MM.1S (cell line): Measurements from ENCODE around the gene CSTPP1.

Experiments used
- DNase-seq: peaks from one replicate; pipeline ENCODE4 v3.0.0-alpha.2; 2015
- H2AFZ ChIP-seq: fragments of 300-600 bp; sonication (generic); 2 replicates; pipeline ENCODE4 v1.6.0; 2016; ENCODE audit warnings: antibody characterized with exemption, low read length
- H3F3A ChIP-seq: fragments of 300-600 bp; sonication (generic); 2 replicates; pipeline ENCODE4 v1.6.1; 2016; ENCODE audit warnings: mild to moderate bottlenecking, antibody characterized with exemption, low read length, moderate library complexity, mixed read lengths; ENCODE audit not compliant: insufficient read depth
- H3K27ac ChIP-seq: fragments of 300-600 bp; sonication (generic); 2 replicates; pipeline ENCODE4 v1.5.1; 2016; ENCODE audit warnings: mild to moderate bottlenecking, low read length
- H3K27me3 ChIP-seq: fragments of 300-600 bp; sonication (generic); replicated peaks from 2 replicates; pipeline ENCODE4 v1.6.0; 2016; ENCODE audit warnings: low read length; ENCODE audit not compliant: insufficient read depth
- H3K36me3 ChIP-seq: fragments of 300-600 bp; sonication (generic); replicated peaks from 2 replicates; pipeline ENCODE4 v1.6.1; 2016; ENCODE audit warnings: mild to moderate bottlenecking, low read length, mixed read lengths; ENCODE audit not compliant: insufficient read depth
- H3K4me1 ChIP-seq: fragments of 300-600 bp; sonication (generic); 2 replicates; pipeline ENCODE4 v1.6.1; 2016; ENCODE audit warnings: low read length, mixed read lengths
- H3K4me2 ChIP-seq: fragments of 300-600 bp; sonication (generic); 2 replicates; pipeline ENCODE4 v1.6.0; 2016; ENCODE audit warnings: low read depth, low read length
- H3K4me3 ChIP-seq: fragments of 300-600 bp; sonication (generic); 2 replicates; pipeline ENCODE4 v1.5.1; 2016; ENCODE audit warnings: low read length, mixed read lengths
- H3K79me2 ChIP-seq: fragments of 300-600 bp; sonication (generic); 2 replicates; pipeline ENCODE4 v1.6.1; 2016; ENCODE audit warnings: mixed run types, low read length, mixed read lengths
- H3K9ac ChIP-seq: fragments of 300-600 bp; sonication (generic); 2 replicates; pipeline ENCODE4 v1.6.1; 2016; ENCODE audit warnings: low read length, mixed read lengths
- H3K9me2 ChIP-seq: fragments of 300-600 bp; sonication (generic); replicated peaks from 2 replicates; pipeline ENCODE4 v1.6.1; 2016; ENCODE audit warnings: mild to moderate bottlenecking, low read length, mixed read lengths; ENCODE audit not compliant: insufficient read depth
- H3K9me3 ChIP-seq: fragments of 300-600 bp; sonication (generic); replicated peaks from 2 replicates; pipeline ENCODE4 v1.6.1; 2016; ENCODE audit warnings: mild to moderate bottlenecking, low read length, mixed read lengths; ENCODE audit not compliant: insufficient read depth
- H4K20me1 ChIP-seq: fragments of 300-600 bp; sonication (generic); 2 replicates; pipeline ENCODE4 v1.6.1; 2016; ENCODE audit warnings: mild to moderate bottlenecking, low read length, moderate library complexity, mixed read lengths; ENCODE audit not compliant: insufficient read depth
- CTCF ChIP-seq: fragments of 300-600 bp; sonication (generic); IDR thresholded peaks from 2 replicates; pipeline ENCODE4 v1.5.1; 2016; ENCODE audit warnings: antibody characterized with exemption, low read length, mixed read lengths
- EZH2 ChIP-seq: fragments of 300-600 bp; sonication (generic); optimal IDR thresholded peaks from 2 replicates; pipeline ENCODE3; 2017; ENCODE audit warnings: low read depth, mild to moderate bottlenecking, antibody characterized with exemption, low read length, mixed read lengths
- EZH2phosphoT487 ChIP-seq: fragments of 300-600 bp; sonication (generic); IDR thresholded peaks from 2 replicates; pipeline ENCODE4 v1.6.1; 2018; ENCODE audit warnings: antibody characterized with exemption, low read length

The CSTPP1 gene

DNA sequence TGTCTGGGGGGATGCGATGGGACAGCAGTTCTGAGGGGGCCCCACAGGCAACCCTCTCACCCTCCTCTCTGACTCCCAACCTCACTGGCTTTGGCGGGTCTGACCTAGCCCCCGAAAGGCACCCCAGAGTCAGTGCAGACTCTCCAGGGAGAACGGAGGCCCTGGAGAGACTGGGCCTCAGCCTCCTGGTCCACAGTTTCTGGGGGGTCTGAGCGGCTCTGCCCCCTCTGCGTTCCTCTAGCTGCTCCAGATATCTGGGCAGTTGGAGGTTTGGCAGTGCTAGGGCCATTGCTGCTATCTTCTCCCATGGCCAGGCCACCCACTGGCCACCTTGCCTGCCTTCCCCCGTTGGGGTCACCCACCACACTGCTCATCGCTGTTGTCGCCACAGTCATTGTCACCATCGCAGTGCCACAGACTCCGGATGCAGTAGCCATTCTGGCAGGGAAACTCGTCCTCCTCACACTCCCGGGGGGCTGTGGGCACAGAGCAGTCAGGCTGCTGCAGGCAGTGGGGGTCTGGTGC, 37.0 kb upstream of the CSTPP1 start:
- Histone ChIP-seq H3K4me1 (no peaks in the 10 kb centered on the region), H3K36me3 (no peaks in the 10 kb centered on the region), H3K4me3 (no peak overlapping the region), H3K4me2 (no peak overlapping the region), H3K79me2 (no peaks in the 10 kb centered on the region), H3K9me2 (no peaks in the 10 kb centered on the region), H3K9me3 (no peaks in the 10 kb centered on the region), H4K20me1 (no peaks in the 10 kb centered on the region), H3F3A (no peaks in the 10 kb centered on the region), H3K27ac (no peak overlapping the region), H2AFZ (no peak overlapping the region), H3K27me3 (no peaks in the 10 kb centered on the region), H3K9ac (no peak overlapping the region)
- no peak for TF ChIP-seq EZH2
- TF ChIP-seq CTCF = no peak
- no peak for TF ChIP-seq EZH2phosphoT487
- no peak for DNase-seq

DNA sequence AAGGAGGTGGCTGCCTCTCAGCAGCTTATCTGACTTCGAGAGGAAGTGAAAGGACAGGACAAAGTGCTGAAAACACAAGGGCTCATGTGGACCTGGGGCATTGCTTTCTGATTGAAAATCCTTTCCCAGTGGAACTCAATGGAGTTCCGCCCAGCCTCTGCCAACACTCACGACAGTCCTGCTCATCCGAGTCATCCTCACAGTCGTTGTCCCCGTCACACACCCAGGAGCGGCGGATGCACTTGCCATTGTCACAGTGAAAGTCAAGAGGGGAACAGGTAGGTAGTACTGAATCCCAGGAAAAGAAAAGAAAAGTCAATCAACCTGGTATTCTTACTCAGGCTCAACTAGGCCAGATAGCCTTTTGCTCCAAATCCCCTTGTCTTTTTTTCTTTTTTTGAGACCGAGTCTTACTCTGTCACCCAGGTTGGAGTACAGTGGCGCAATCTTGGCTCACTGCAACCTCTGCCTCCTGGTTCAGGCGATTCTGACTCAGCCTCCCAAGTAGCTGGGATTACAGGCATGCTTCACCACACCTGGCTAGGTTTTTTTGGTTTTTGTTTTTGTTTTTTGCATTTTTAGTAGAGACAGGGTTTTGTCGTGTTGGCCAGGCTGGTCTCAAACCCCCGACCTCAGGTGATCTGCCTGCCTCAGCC, 36.3 kb upstream of the CSTPP1 start:
- no peaks in the 10 kb centered on the region for H3K4me1 ChIP-seq
- no peak overlapping the region for H3K9ac ChIP-seq
- TF ChIP-seq EZH2phosphoT487 (no peak), EZH2 (no peak), CTCF (no peak)
- no peak overlapping the region for H3K4me3 ChIP-seq
- no peaks in the 10 kb centered on the region for H4K20me1 ChIP-seq
- H3K27ac ChIP-seq = no peak overlapping the region
- no peaks in the 10 kb centered on the region for H3K79me2 ChIP-seq
- H3K4me2 ChIP-seq = no peak overlapping the region
- no peaks in the 10 kb centered on the region for H3K27me3 ChIP-seq
- no peaks in the 10 kb centered on the region for H3K9me3 ChIP-seq
- no peaks in the 10 kb centered on the region for H3K9me2 ChIP-seq
- no peaks in the 10 kb centered on the region for H3K36me3 ChIP-seq
- no peaks in the 10 kb centered on the region for H3F3A ChIP-seq
- no peak for DNase-seq
- H2AFZ ChIP-seq = no peak overlapping the region

DNA sequence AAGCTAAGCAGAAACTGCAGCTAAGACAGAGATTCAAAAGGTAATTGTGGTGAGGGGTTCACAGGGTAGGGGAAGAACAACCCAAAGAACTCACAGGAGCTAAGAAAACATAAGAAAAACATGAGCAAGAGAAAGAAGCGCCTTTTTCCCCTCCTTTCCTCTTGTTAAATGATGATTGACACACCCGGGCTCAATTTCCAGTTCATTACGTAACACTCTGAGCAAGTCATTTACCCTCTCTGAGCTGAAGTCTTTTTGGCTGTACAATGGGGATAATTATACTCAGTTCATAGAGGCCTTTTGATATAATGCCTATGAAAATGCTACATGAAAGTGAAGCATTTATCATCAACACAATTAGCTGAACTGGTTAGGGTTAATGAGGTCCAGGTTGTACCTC, 35.4 kb upstream of the CSTPP1 start:
- Histone ChIP-seq H3K4me3 (no peak overlapping the region), H3F3A (no peaks in the 10 kb centered on the region), H3K79me2 (no peaks in the 10 kb centered on the region), H3K9ac (no peak overlapping the region), H3K9me3 (no peaks in the 10 kb centered on the region), H3K27ac (no peak overlapping the region), H2AFZ (no peak overlapping the region), H3K4me2 (no peak overlapping the region), H3K9me2 (no peaks in the 10 kb centered on the region), H3K4me1 (no peaks in the 10 kb centered on the region), H3K27me3 (no peaks in the 10 kb centered on the region), H4K20me1 (no peaks in the 10 kb centered on the region), H3K36me3 (no peaks in the 10 kb centered on the region)
- DNase-seq = no peak
- no peak for TF ChIP-seq EZH2phosphoT487
- TF ChIP-seq CTCF = no peak
- TF ChIP-seq EZH2 = no peak
